PC-3 (cell line): ENCODE data around the gene ZNF491. TPM values are rescaled to one million over a fixed set of nuclear protein-coding genes. Genes with fewer than 3 reads are reported as not detected.
"Not testable (repeated sequence)": the region's sequence is repeated elsewhere in the genome, so short reads cannot be mapped to it uniquely, and the experiment has no call there.

ENCODE experiments used
- ATAC-seq: fragments of 200-7000 bp; cut with Tn5 transposase; 2 replicates; pipeline ENCODE4 v1.9.1; 2020; ENCODE audit warnings: mild to moderate bottlenecking, moderate library complexity
- BruUV-seq: library from RNA; stranded (reverse); fragments of 400-500 nt; replicated peaks from 2 replicates; lab custom pipeline; 2021; lab: Mats Ljungman, UMichigan
- CTCF ChIA-PET: fragments of 300-600 bp; sonication (Branson Sonifier 250); formaldehyde crosslinking; loops from one replicate; lab custom pipeline; 2022; ENCODE audit warnings: antibody characterized with exemption; lab: Charles Lee
- POLR2A ChIA-PET: fragments of 300-600 bp; sonication (Branson Sonifier 250); formaldehyde crosslinking; loops from one replicate; lab custom pipeline; 2022; ENCODE audit warnings: antibody characterized with exemption; ENCODE audit not compliant: unreplicated experiment; lab: Charles Lee
- DNase-seq: peaks from one replicate; pipeline ENCODE4 v3.0.0-alpha.2; 2015
- H2AFZ ChIP-seq: fragments of 300-600 bp; sonication (generic); 2 replicates; pipeline ENCODE4 v1.6.0; 2016; ENCODE audit warnings: antibody characterized with exemption, low read length
- H3F3A ChIP-seq: fragments of 300-600 bp; sonication (generic); one replicate; pipeline ENCODE4 v1.6.0; 2017; ENCODE audit warnings: antibody characterized with exemption, low read length, control low read depth, mild to moderate bottlenecking; ENCODE audit not compliant: unreplicated experiment
- H3K27ac ChIP-seq: fragments of 300-600 bp; sonication (generic); 2 replicates; pipeline ENCODE4 v1.5.1; 2016; ENCODE audit warnings: mild to moderate bottlenecking, low read length
- H3K27me3 ChIP-seq: fragments of 300-600 bp; sonication (generic); 2 replicates; pipeline ENCODE4 v1.6.1; 2016; ENCODE audit warnings: low read length, mixed read lengths
- H3K36me3 ChIP-seq: fragments of 300-600 bp; sonication (generic); 2 replicates; pipeline ENCODE4 v1.6.1; 2016; ENCODE audit warnings: low read depth, mixed run types, low read length, mixed read lengths
- H3K4me1 ChIP-seq: fragments of 300-600 bp; sonication (generic); 2 replicates; pipeline ENCODE4 v1.5.1; 2016; ENCODE audit warnings: low read length; ENCODE audit not compliant: insufficient read depth
- H3K4me2 ChIP-seq: fragments of 300-600 bp; sonication (generic); 2 replicates; pipeline ENCODE4 v1.6.0; 2016; ENCODE audit warnings: low read length
- H3K4me3 ChIP-seq: fragments of 300-600 bp; sonication (generic); 2 replicates; pipeline ENCODE4 v1.5.1; 2016; ENCODE audit warnings: mild to moderate bottlenecking, low read length, mixed read lengths
- H3K79me2 ChIP-seq: fragments of 300-600 bp; sonication (generic); 2 replicates; pipeline ENCODE4 v1.6.1; 2017; ENCODE audit warnings: low read length, mixed read lengths
- H3K9ac ChIP-seq: fragments of 300-600 bp; sonication (generic); 2 replicates; pipeline ENCODE4 v1.6.0; 2016; ENCODE audit warnings: mild to moderate bottlenecking, low read length
- H3K9me2 ChIP-seq: fragments of 300-600 bp; sonication (generic); replicated peaks from 2 replicates; pipeline ENCODE4 v1.6.1; 2016; ENCODE audit warnings: mixed run types, low read length, mixed read lengths
- H3K9me3 ChIP-seq: fragments of 300-600 bp; sonication (generic); 2 replicates; pipeline ENCODE4 v1.6.1; 2016; ENCODE audit warnings: low read length, mixed read lengths
- H4K20me1 ChIP-seq: fragments of 300-600 bp; sonication (generic); 2 replicates; pipeline ENCODE4 v1.6.1; 2016; ENCODE audit warnings: low read length, mixed read lengths
- EZH2 ChIP-seq: fragments of 300-600 bp; sonication (generic); IDR thresholded peaks from one replicate; pipeline ENCODE4 v1.6.1; 2017; ENCODE audit warnings: antibody characterized with exemption, mild to moderate bottlenecking, low read length; ENCODE audit not compliant: unreplicated experiment
- EZH2phosphoT487 ChIP-seq: fragments of 300-600 bp; sonication (generic); IDR thresholded peaks from 2 replicates; pipeline ENCODE4 v1.6.1; 2018; ENCODE audit warnings: mild to moderate bottlenecking, antibody characterized with exemption, low read length, borderline replicate concordance
- intact Hi-C: fragments of 100-400 bp; cut with micrococcal nuclease; formaldehyde crosslinking; loops from 2 replicates; pipeline ENCODE4 v1.9.0; 2023
- total RNA-seq: library from RNA; depleted of rRNA; stranded (reverse); fragments of >200 nt; gene quantifications from 2 replicates; pipeline ENCODE4 v1.2.3, GENCODE V29; 2014
- TF ChIP-seq, protein P1 (sequence below): fragments of 300-600 bp; sonication (generic); conservative IDR thresholded peaks from 2 replicates; pipeline ENCODE4 v1.5.1; 2017; ENCODE audit warnings: antibody characterized with exemption, low read depth, mild to moderate bottlenecking, low read length

ZNF491 gene
- total RNA-seq, 1 experiment from 2014 or later: 0.47 TPM

GRCh38 chr19:11821474-11822109 is 23.3 kb downstream of the ZNF491 start:
- no peaks in the 10 kb centered on the region for H3K9me2 ChIP-seq
- BruUV-seq: no TSS peak
- TF ChIP-seq, protein P1, sequence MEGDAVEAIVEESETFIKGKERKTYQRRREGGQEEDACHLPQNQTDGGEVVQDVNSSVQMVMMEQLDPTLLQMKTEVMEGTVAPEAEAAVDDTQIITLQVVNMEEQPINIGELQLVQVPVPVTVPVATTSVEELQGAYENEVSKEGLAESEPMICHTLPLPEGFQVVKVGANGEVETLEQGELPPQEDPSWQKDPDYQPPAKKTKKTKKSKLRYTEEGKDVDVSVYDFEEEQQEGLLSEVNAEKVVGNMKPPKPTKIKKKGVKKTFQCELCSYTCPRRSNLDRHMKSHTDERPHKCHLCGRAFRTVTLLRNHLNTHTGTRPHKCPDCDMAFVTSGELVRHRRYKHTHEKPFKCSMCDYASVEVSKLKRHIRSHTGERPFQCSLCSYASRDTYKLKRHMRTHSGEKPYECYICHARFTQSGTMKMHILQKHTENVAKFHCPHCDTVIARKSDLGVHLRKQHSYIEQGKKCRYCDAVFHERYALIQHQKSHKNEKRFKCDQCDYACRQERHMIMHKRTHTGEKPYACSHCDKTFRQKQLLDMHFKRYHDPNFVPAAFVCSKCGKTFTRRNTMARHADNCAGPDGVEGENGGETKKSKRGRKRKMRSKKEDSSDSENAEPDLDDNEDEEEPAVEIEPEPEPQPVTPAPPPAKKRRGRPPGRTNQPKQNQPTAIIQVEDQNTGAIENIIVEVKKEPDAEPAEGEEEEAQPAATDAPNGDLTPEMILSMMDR: no peak
- TF ChIP-seq EZH2: no peak
- H3K36me3 ChIP-seq: peaks cover 82% of the 10 kb centered on the region
- ChIA-PET CTCF (no interaction called here), POLR2A (no interaction called here)
- H3F3A ChIP-seq: no peaks in the 10 kb centered on the region
- no peak overlapping the region for H3K27ac ChIP-seq
- H3K79me2 ChIP-seq: 0 out of 2 replicates have a peak, but pooled peaks cover 6% of the 10 kb centered on the region
- H3K4me2 ChIP-seq: no peak overlapping the region
- no peaks in the 10 kb centered on the region for H3K27me3 ChIP-seq
- H2AFZ ChIP-seq: no peak overlapping the region
- H3K4me3 ChIP-seq: no peak overlapping the region
- no peaks in the 10 kb centered on the region for H3K4me1 ChIP-seq
- peaks cover 14% of the 10 kb centered on the region for H3K9me3 ChIP-seq
- intact Hi-C loops: no loop called here
- H3K9ac ChIP-seq: no peak overlapping the region
- DNase-seq (peak; percentile 14), ATAC-seq (peak; percentile 45; the same call in 1 of the 2 replicates)
- H4K20me1 ChIP-seq: no peaks in the 10 kb centered on the region

DNA sequence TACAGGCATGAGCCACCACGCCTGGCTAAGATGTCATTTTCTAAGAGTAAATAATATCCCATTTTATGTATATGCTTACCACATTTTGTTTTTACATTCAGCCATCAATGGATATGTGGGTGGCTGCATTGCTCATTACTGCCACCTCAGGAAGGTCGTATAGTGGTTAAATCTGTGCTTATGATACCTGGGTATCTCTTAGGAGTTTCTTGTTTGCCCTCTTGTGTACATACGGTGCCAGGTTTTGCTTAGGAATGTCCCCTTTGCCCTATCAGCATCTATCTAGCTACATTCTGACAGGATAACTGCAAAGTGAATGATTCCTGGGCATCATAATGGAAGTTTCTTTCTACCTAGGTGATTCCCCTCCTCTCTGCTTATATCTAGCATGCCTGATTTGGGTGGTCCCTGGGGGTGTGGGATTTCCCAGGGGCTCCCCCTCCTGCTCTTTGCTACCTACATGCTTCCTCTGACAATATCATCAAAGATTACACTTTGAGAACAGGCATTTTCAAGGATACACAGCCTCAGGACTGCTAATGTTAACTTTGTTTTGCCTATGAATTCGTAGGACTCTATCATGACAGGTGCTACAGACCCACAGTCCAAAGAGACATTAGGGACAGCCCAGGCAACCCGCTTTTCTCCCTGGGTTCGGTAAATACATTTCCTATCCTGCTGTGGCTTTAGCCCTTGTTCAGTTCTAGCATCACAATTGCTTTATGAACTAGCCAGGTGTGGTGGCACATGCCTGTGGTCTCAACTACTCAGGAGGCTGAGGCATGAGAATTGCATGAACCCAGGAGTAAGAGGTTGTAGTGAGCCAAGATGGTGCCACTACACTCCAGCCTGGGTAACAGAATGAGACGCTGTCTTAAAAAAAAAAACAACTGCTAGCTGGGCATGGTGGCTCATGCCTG is 30.9 kb downstream of the ZNF491 start:
- H3K4me2 ChIP-seq, H3K27ac ChIP-seq, BruUV-seq, H2AFZ ChIP-seq, POLR2A ChIA-PET, H3K4me3 ChIP-seq, DNase-seq, CTCF ChIA-PET, H3K9me2 ChIP-seq, H3K9ac ChIP-seq, H3F3A ChIP-seq, H3K27me3 ChIP-seq, H4K20me1 ChIP-seq, ATAC-seq, intact Hi-C loops, H3K4me1 ChIP-seq: not testable (repeated sequence)
- H3K79me2 ChIP-seq: 0 out of 2 replicates have a peak, but pooled peaks cover 15% of the 10 kb centered on the region
- peaks cover 93% of the 10 kb centered on the region for H3K36me3 ChIP-seq
- H3K9me3 ChIP-seq: peaks cover 58% of the 10 kb centered on the region

DNA sequence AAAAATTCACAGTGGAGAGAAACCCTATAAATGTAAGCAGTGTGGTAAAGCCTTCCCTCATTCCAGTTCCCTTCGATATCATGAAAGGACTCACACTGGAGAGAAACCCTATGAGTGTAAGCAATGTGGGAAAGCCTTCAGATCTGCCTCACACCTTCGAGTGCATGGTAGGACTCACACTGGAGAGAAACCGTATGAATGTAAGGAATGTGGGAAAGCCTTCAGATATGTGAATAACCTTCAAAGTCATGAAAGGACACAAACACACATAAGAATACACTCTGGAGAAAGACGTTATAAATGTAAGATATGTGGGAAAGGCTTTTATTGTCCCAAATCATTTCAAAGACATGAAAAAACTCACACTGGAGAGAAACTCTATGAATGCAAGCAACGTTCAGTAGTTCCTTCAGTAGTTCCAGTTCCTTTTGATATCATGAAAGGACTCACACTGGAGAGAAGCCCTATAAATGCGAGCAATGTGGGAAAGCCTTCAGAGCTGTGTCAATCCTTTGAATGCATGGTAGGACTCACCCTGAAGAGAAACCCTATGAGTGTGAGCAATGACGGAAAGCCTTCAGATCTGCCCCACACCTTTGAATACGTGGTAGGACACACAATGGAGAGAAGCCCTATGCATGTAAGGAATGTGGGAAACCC is 34.1 kb downstream of the ZNF491 start:
- Histone ChIP-seq H3K4me2 (no peak overlapping the region), H3K27ac (no peak overlapping the region), H4K20me1 (no peaks in the 10 kb centered on the region), H3K9ac (no peak overlapping the region), H3K9me3 (peaks cover 73% of the 10 kb centered on the region), H3K36me3 (peaks cover 82% of the 10 kb centered on the region), H3F3A (no peaks in the 10 kb centered on the region), H2AFZ (no peak overlapping the region), H3K9me2 (no peaks in the 10 kb centered on the region), H3K27me3 (no peaks in the 10 kb centered on the region), H3K79me2 (0 out of 2 replicates have a peak, but pooled peaks cover 6% of the 10 kb centered on the region), H3K4me1 (no peaks in the 10 kb centered on the region), H3K4me3 (peak overlapping the region; percentile 12; the same call in 1 of the 2 replicates)
- BruUV-seq: no TSS peak
- intact Hi-C loops: no loop called here
- ChIA-PET POLR2A (no interaction called here), CTCF (no interaction called here)
- no peak for DNase-seq
- TF ChIP-seq EZH2 (no peak), EZH2phosphoT487 (no peak)
- TF ChIP-seq, protein P1: no peak
- no peak for ATAC-seq
